ENCODE measurements around the gene PLP2. TPM values are rescaled to one million over a fixed set of nuclear protein-coding genes. Genes with fewer than 3 reads are reported as not detected.

Gene PLP2
- total RNA-seq, 2 experiments from 2014 or later = 267 to 273 TPM

GRCh38 chrX:49209434-49210251 lies 37.9 kb downstream of the PLP2 start:
- CTCF ChIA-PET = interaction anchor here (2.8 kb wide), 1 partner anchor 17 kb away, joined by 6 read pairs; no protein-coding TSS in a partner anchor
- no peak for DNase-seq
- no peaks in the 10 kb centered on the region for H3K9me3 Mint-ChIP-seq

DNA sequence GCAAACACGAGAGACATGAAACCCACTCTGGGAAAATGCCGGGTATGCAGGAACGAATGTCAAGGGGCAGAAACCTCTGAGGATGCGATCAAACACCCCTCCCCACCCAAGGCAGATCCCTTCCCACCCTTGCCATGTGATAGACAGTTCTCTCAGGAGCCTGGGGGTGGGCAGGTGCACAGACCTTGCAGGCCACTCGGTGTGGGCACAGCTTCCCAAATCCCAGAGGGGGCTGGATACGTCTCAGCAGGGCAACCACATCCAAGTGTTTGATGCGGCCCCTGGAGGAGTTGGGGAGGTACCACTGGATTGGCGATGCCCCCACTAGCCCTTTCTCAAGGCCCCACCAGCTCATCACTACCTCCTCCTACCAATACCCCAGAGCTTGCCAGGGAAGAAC lies 38.7 kb downstream of the PLP2 start:
- Mint-ChIP-seq H3K27me3 (peaks cover 2% of the 10 kb centered on the region), H3K36me3 (ENCODE audit: low read depth) (no peaks in the 10 kb centered on the region), H3K9me3 (no peaks in the 10 kb centered on the region), H3K4me1 (no peaks in the 10 kb centered on the region), H3K27ac (no peak overlapping the region), H3K4me3 (no peak overlapping the region)
- CTCF ChIA-PET = no interaction called here
- DNase-seq = no peak
- POLR2A ChIA-PET = no interaction called here

More at GRCh38 chrX:49209434-49210251, 37.9 kb downstream of the PLP2 start:
- Mint-ChIP-seq H3K4me1 (no peaks in the 10 kb centered on the region), H3K27me3 (peaks cover 2% of the 10 kb centered on the region), H3K4me3 (no peak overlapping the region), H3K27ac (no peak overlapping the region), H3K36me3 (ENCODE audit: low read depth) (no peaks in the 10 kb centered on the region)
- POLR2A ChIA-PET = no interaction called here

DNA sequence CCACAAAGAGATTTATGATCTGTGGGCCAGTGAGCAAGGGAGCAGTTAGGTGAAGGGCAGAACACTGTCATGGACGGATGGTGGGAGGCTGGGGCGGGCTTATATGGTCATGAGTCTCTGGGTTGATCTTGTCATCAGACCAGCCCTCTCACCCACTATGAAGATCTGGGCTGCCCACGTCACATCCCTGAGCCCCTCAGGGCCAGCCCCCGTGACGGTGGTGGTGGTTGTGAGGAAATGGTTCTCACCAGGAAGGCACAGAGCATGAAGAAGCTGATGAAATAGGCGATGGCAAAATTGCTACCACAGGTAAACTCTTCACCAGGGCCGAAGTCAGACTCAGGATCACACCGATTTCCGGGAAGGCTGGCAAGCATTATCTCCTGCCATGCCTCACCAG lies 39.4 kb downstream of the PLP2 start:
- peaks cover 2% of the 10 kb centered on the region for H3K27me3 Mint-ChIP-seq
- H3K9me3 Mint-ChIP-seq = no peaks in the 10 kb centered on the region
- no peak overlapping the region for H3K4me3 Mint-ChIP-seq
- H3K36me3 Mint-ChIP-seq (ENCODE audit: low read depth) = no peaks in the 10 kb centered on the region
- DNase-seq = no peak
- POLR2A ChIA-PET = no interaction called here
- no peaks in the 10 kb centered on the region for H3K4me1 Mint-ChIP-seq
- CTCF ChIA-PET = no interaction called here
- no peak overlapping the region for H3K27ac Mint-ChIP-seq

DNA sequence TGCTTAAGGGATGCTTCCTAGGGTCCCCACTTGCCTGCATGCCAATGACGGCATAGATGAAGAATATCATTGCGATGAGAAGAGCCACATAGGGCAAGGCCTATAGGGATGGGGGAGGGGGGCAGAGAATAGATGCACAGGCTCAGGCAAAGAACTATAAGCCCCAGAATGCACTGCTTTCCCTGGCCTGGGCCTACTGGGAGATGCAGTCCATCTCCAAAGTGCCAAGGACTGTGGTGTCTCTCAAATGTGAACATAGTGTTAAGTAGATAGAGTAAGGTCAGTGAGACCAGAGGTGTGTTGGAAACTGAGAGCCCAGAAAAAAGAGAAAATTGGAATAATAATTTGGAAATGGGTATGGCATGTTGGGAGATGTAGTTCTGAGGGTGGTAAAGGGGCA lies 40.5 kb downstream of the PLP2 start:
- H3K27me3 Mint-ChIP-seq = peaks cover 2% of the 10 kb centered on the region
- H3K9me3 Mint-ChIP-seq = no peaks in the 10 kb centered on the region
- CTCF ChIA-PET = no interaction called here
- H3K4me3 Mint-ChIP-seq = no peak overlapping the region
- DNase-seq = no peak
- no peaks in the 10 kb centered on the region for H3K4me1 Mint-ChIP-seq
- POLR2A ChIA-PET = no interaction called here
- no peaks in the 10 kb centered on the region for H3K36me3 Mint-ChIP-seq (ENCODE audit: low read depth)
- H3K27ac Mint-ChIP-seq = no peak overlapping the region

GRCh38 chrX:49212861-49213260 lies 41.2 kb downstream of the PLP2 start:
- no peak overlapping the region for H3K4me3 Mint-ChIP-seq
- no peak overlapping the region for H3K27ac Mint-ChIP-seq
- H3K36me3 Mint-ChIP-seq (ENCODE audit: low read depth) = no peaks in the 10 kb centered on the region
- DNase-seq = no peak
- ChIA-PET CTCF (no interaction called here), POLR2A (no interaction called here)
- no peaks in the 10 kb centered on the region for H3K9me3 Mint-ChIP-seq
- H3K4me1 Mint-ChIP-seq = no peaks in the 10 kb centered on the region
- peaks cover 2% of the 10 kb centered on the region for H3K27me3 Mint-ChIP-seq

DNA sequence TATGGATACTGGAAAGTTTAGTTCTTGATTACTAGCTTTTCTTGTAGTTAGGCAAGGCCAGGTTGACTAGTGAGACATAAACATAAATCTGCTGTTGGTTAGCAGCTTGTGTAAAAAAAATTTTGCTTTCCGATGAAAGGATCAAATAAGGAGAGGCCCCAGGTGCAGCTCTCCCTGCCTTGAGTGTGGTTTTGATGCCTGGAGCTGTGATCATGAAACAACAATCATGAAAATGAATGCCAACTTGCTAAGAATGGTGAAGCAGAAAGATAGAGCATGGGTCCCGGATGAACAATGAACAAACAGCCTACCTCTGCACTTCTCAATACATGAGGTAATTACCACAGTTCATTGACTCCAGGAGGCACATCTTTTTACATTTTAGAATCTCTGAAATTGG lies 42.7 kb downstream of the PLP2 start:
- Mint-ChIP-seq H3K4me1 (no peaks in the 10 kb centered on the region), H3K36me3 (ENCODE audit: low read depth) (no peaks in the 10 kb centered on the region), H3K4me3 (no peak overlapping the region), H3K27me3 (peaks cover 2% of the 10 kb centered on the region), H3K27ac (no peak overlapping the region), H3K9me3 (no peaks in the 10 kb centered on the region)
- CTCF ChIA-PET = interaction anchor here (1.2 kb wide), 1 partner anchor 21 kb away, joined by 4 read pairs; no protein-coding TSS in a partner anchor
- no peak for DNase-seq
- POLR2A ChIA-PET = no interaction called here

- Mint-ChIP-seq H3K27ac (no peak overlapping the region), H3K9me3 (no peaks in the 10 kb centered on the region), H3K4me3 (no peak overlapping the region), H3K36me3 (ENCODE audit: low read depth) (no peaks in the 10 kb centered on the region), H3K4me1 (peaks cover 3% of the 10 kb centered on the region), H3K27me3 (peaks cover 2% of the 10 kb centered on the region)
- ChIA-PET CTCF (interaction anchor here (1.2 kb wide), 1 partner anchor 22 kb away, joined by 4 read pairs; no protein-coding TSS in a partner anchor), POLR2A (no interaction called here)
- no peak for DNase-seq
Observed at GRCh38 chrX:49214996-49215526, 43.4 kb downstream of the PLP2 start.

DNA sequence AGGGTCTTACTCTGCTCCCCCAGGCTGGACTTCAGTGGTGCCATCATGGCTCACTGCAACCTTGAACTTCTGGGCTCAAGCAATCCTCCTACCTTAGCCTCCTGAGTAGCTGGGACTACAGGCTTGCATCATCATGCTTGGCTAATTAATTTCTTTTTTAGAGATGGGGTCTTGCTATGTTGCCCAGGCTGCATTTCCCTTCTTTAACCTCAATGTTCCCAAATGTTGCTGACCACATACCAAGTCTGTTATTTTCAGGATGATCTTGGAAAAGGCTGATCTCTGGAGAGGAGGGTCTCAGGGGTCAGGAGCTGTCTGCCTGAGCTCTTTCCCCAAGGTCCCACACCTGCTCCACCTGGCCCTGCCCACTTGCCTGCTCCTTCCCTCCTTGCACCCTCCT lies 48.4 kb downstream of the PLP2 start:
- CTCF ChIA-PET = no interaction called here
- no peaks in the 10 kb centered on the region for H3K9me3 Mint-ChIP-seq
- no peak overlapping the region for H3K4me3 Mint-ChIP-seq
- DNase-seq = no peak
- H3K27me3 Mint-ChIP-seq = peaks cover 9% of the 10 kb centered on the region
- H3K4me1 Mint-ChIP-seq = peaks cover 3% of the 10 kb centered on the region
- POLR2A ChIA-PET = no interaction called here
- H3K36me3 Mint-ChIP-seq (ENCODE audit: low read depth) = no peaks in the 10 kb centered on the region
- no peak overlapping the region for H3K27ac Mint-ChIP-seq

- H3K27me3 Mint-ChIP-seq = peaks cover 9% of the 10 kb centered on the region
- ChIA-PET CTCF (no interaction called here), POLR2A (no interaction called here)
- peaks cover 3% of the 10 kb centered on the region for H3K4me1 Mint-ChIP-seq
- no peak overlapping the region for H3K27ac Mint-ChIP-seq
- DNase-seq = no peak
- H3K9me3 Mint-ChIP-seq = no peaks in the 10 kb centered on the region
- H3K36me3 Mint-ChIP-seq (ENCODE audit: low read depth) = no peaks in the 10 kb centered on the region
- no peak overlapping the region for H3K4me3 Mint-ChIP-seq
Observed at GRCh38 chrX:49221868-49222267, 50.2 kb downstream of the PLP2 start.

Other genes with a start within 250 kb of the PLP2 start
- gene OTUD5, start 214.3 kb upstream of the PLP2 start, total RNA-seq = 10 to 100 TPM; 63.2 to 63.7 TPM
- gene KCND1, start 200.1 kb upstream of the PLP2 start, total RNA-seq = 1 to 10 TPM; 4.9 TPM
- gene GRIPAP1, start 169.6 kb upstream of the PLP2 start, total RNA-seq = 100 to 1,000 TPM; 104 to 116 TPM
- 10 to 100 TPM; 32.2 to 32.7 TPM for gene TFE3, start 128.5 kb upstream of the PLP2 start, total RNA-seq
- gene CCDC120, start 112.9 kb upstream of the PLP2 start, total RNA-seq = 1 to 10 TPM; 5.8 to 6.5 TPM
- gene PRAF2, start 97.9 kb upstream of the PLP2 start, total RNA-seq = 10 to 100 TPM; 21.1 to 23.9 TPM
- gene WDR45, start 92.0 kb upstream of the PLP2 start, total RNA-seq = 10 to 100 TPM; 51.1 to 58.7 TPM
- 10 to 100 TPM; 41.9 to 43.6 TPM for gene GPKOW, start 48.2 kb upstream of the PLP2 start, total RNA-seq
- gene MAGIX, start 9.1 kb upstream of the PLP2 start, total RNA-seq = 1 to 10 TPM; 1.6 to 2.0 TPM
- 10 to 100 TPM; 19.0 to 20.3 TPM for gene PRICKLE3, start 14.5 kb downstream of the PLP2 start, total RNA-seq
- gene SYP, start 28.3 kb downstream of the PLP2 start, total RNA-seq = 1 to 10 TPM; 1.1 to 1.2 TPM
- gene CACNA1F, start 61.4 kb downstream of the PLP2 start, total RNA-seq = under 1 TPM; 0.50 to 0.93 TPM
- 10 to 100 TPM; 23.4 to 24.6 TPM for gene CCDC22, start 63.6 kb downstream of the PLP2 start, total RNA-seq
- 10 to 100 TPM; 18.4 to 19.1 TPM for gene FOXP3, start 92.8 kb downstream of the PLP2 start, total RNA-seq
- 1 to 10 TPM; 9.3 to 9.9 TPM for gene PPP1R3F, start 97.9 kb downstream of the PLP2 start, total RNA-seq
- gene GAGE10, start 131.7 kb downstream of the PLP2 start, total RNA-seq = not detected
- gene GAGE12J, start 150.1 kb downstream of the PLP2 start, total RNA-seq = not detected
- not detected for gene GAGE13, start 159.7 kb downstream of the PLP2 start, total RNA-seq

All from activated CD4-positive, alpha-beta memory T cell treated with anti-CD3 and anti-CD28 coated beads, Interleukin-2, amount 10 ng/mL, durations not matched to agents 7 days and 5 days (primary cell).